K562 (cell line): ENCODE measurements around the gene MOGAT2. TPM values are rescaled to one million over a fixed set of nuclear protein-coding genes. Genes with fewer than 3 reads are reported as not detected.

Experiments used
- ATAC-seq: fragments of 200-7000 bp; cut with Tn5 transposase; 3 replicates; pipeline ENCODE4 v1.9.1; 2020; ENCODE audit warnings: moderate library complexity
- BruUV-seq: library from RNA; stranded (reverse); fragments of 400-500 nt; replicated peaks from 2 replicates; lab custom pipeline; 2021; lab: Mats Ljungman, UMichigan
- CTCF ChIA-PET: fragments of 300-600 bp; formaldehyde crosslinking; extraction: SDS; loops from one replicate; lab custom pipeline; 2021; ENCODE audit warnings: low intra/inter-chr PET ratio; lab: Yijun Ruan, JAX
- POLR2A ChIA-PET: fragments of 300-600, 350-650 bp; sonication (Branson Sonifier 250); formaldehyde crosslinking; extraction: SDS; loops from one replicate; lab custom pipeline; 2021; ENCODE audit warnings: antibody characterized with exemption, inconsistent platforms; lab: Yijun Ruan, JAX
- DNase-seq, 4 experiments: peaks; one replicate each; pipeline versions ENCODE4 v3.0.0 to v3.0.0-alpha.2; 2011 to 2018; ENCODE audit warnings: low spot score in 3 of 4, mixed read lengths in 3 of 4; ENCODE audit errors: extremely low read depth in 1 of 4
- FAIRE-seq: peaks from 2 replicates; lab custom pipeline; 2011; peaks lifted over from hg19 to GRCh38; lab: Jason Lieb, UNC
- H2AFZ ChIP-seq: 2 replicates; pipeline ENCODE4 v1.6.0; 2011; ENCODE audit warnings: low read depth, low read length, control low read depth, inconsistent platforms
- H3K27ac ChIP-seq: fragments of 200-600 bp; 3 replicates; pipeline ENCODE4 v1.8.0; 2011; ENCODE audit warnings: low read depth, mild to moderate bottlenecking, control low read depth, inconsistent platforms, low read length, moderate library complexity, mixed read lengths; ENCODE audit errors: extremely low read depth
- H3K27me3 ChIP-seq, 2 experiments: fragments of 300-600 bp in 1 of 2; 2 replicates in 1 of 2; 3 replicates in 1 of 2; pipeline versions ENCODE4 v1.6.0 to v1.8.0; 2011; ENCODE audit warnings: inconsistent platforms in 2 of 2, low read length in 2 of 2, mild to moderate bottlenecking in 1 of 2, mixed read lengths in 1 of 2, moderate library complexity in 1 of 2; ENCODE audit not compliant: control insufficient read depth in 2 of 2, insufficient read depth in 2 of 2
- H3K36me3 ChIP-seq: fragments of 300-600 bp; 3 replicates; pipeline ENCODE4 v1.8.0; 2011; ENCODE audit warnings: mild to moderate bottlenecking, low read length, inconsistent platforms; ENCODE audit not compliant: control insufficient read depth, insufficient read depth
- H3K4me1 ChIP-seq, 2 experiments: fragments of 200-600 bp in 1 of 2; replicated peaks in 1 of 2; 2 replicates in 1 of 2; 3 replicates in 1 of 2; pipeline versions ENCODE4 v1.5.1 to v1.8.0; 2011; ENCODE audit warnings: inconsistent platforms in 2 of 2, low read length in 2 of 2, mild to moderate bottlenecking in 1 of 2, mixed read lengths in 1 of 2, moderate library complexity in 1 of 2; ENCODE audit not compliant: control insufficient read depth in 2 of 2, insufficient read depth in 2 of 2
- H3K4me2 ChIP-seq: 2 replicates; pipeline ENCODE4 v1.6.1; 2011; ENCODE audit warnings: low read length, control low read depth, inconsistent platforms, mixed read lengths; ENCODE audit not compliant: insufficient read depth
- H3K4me3 ChIP-seq: fragments of 200-600 bp; sonication (generic), shearing (Covaris generic); 2 replicates; pipeline ENCODE4 v1.5.1; 2016; ENCODE audit warnings: control low read depth, inconsistent platforms
- H3K79me2 ChIP-seq: fragments of 200-600 bp; 3 replicates; pipeline ENCODE4 v1.8.0; 2011; ENCODE audit warnings: low read length, inconsistent platforms; ENCODE audit not compliant: control insufficient read depth, insufficient read depth
- H3K9ac ChIP-seq, 2 experiments: 2 replicates each; pipeline versions ENCODE4 v1.6.0 to v1.6.1; 2011; ENCODE audit warnings: low read depth in 2 of 2, low read length in 2 of 2, control low read depth in 1 of 2, inconsistent platforms in 1 of 2, mild to moderate bottlenecking in 1 of 2, mixed read lengths in 1 of 2; ENCODE audit not compliant: insufficient read depth in 1 of 2
- H3K9me1 ChIP-seq: one replicate; pipeline ENCODE4 v1.6.0; 2011; ENCODE audit warnings: inconsistent platforms, mild to moderate bottlenecking, low read length, moderate library complexity; ENCODE audit not compliant: control insufficient read depth, insufficient read depth
- H3K9me3 ChIP-seq: replicated peaks from 2 replicates; pipeline ENCODE4 v1.5.1; 2011; ENCODE audit warnings: low read depth, low read length, inconsistent platforms; ENCODE audit not compliant: control insufficient read depth, insufficient read depth
- H4K20me1 ChIP-seq: replicated peaks from 2 replicates; pipeline ENCODE4 v1.6.1; 2011; ENCODE audit warnings: low read length, inconsistent platforms, mixed read lengths; ENCODE audit not compliant: control insufficient read depth, insufficient read depth
- ARID1B ChIP-seq: fragments of 450-650 bp; IDR thresholded peaks from 2 replicates; pipeline ENCODE4 v1.6.1; 2016; ENCODE audit warnings: antibody characterized with exemption, mild to moderate bottlenecking, inconsistent platforms
- ARID3B ChIP-seq: fragments of 250-450 bp; sonication (Bioruptor Pico); IDR thresholded peaks from 2 replicates; pipeline ENCODE4 v1.4.0; 2020; ENCODE audit warnings: borderline replicate concordance
- ATF3 ChIP-seq, 2 experiments: fragments of 450-650 bp in 1 of 2; sonication (generic) in 1 of 2; formaldehyde crosslinking in 1 of 2; IDR thresholded peaks in 1 of 2; conservative IDR thresholded peaks in 1 of 2; 2 replicates each; pipeline versions ENCODE4 v1.6.1 to v1.8.1; 2016 to 2023; ENCODE audit warnings: mild to moderate bottlenecking in 2 of 2, moderate library complexity in 2 of 2, inconsistent platforms in 1 of 2, missing genetic modification reagents in 1 of 2
- CREB1 ChIP-seq, 2 experiments: sonication (generic) in 1 of 2; formaldehyde crosslinking in 1 of 2; IDR thresholded peaks; 2 replicates each; pipeline versions ENCODE4 v1.6.1 to v1.8.0; 2012 to 2022; ENCODE audit warnings: inconsistent platforms in 1 of 2, mild to moderate bottlenecking in 1 of 2, missing genetic modification reagents in 1 of 2, moderate library complexity in 1 of 2
- ERF ChIP-seq: fragments of 450-650 bp; formaldehyde crosslinking; IDR thresholded peaks from 2 replicates; pipeline ENCODE4 v1.4.0; 2020; ENCODE audit warnings: mild to moderate bottlenecking, mixed read lengths
- GATAD2A ChIP-seq: fragments of 450-650 bp; IDR thresholded peaks from 2 replicates; pipeline ENCODE4 v1.6.1; 2017
- IRF1 ChIP-seq: sonication (generic); formaldehyde crosslinking; IDR thresholded peaks from 2 replicates; pipeline ENCODE4 v1.8.0; 2022; ENCODE audit warnings: missing genetic modification reagents, mild to moderate bottlenecking, borderline replicate concordance
- JUN ChIP-seq, 2 experiments: sonication (generic) in 1 of 2; formaldehyde crosslinking in 1 of 2; IDR thresholded peaks; 2 replicates each; pipeline versions ENCODE4 v1.6.1 to v1.8.0; 2012 to 2022; ENCODE audit warnings: borderline replicate concordance in 2 of 2, mild to moderate bottlenecking in 2 of 2, improper control_type of control experiment in 1 of 2, low read depth in 1 of 2, low read length in 1 of 2, missing genetic modification reagents in 1 of 2
- MYNN ChIP-seq, 2 experiments: sonication (generic); formaldehyde crosslinking in 1 of 2; IDR thresholded peaks; 2 replicates each; pipeline versions ENCODE4 v1.5.0 to v1.6.1; 2016 to 2020; ENCODE audit warnings: antibody characterized with exemption in 1 of 2, missing genetic modification reagents in 1 of 2
- PHF20 ChIP-seq: fragments of 450-650 bp; IDR thresholded peaks from 2 replicates; pipeline ENCODE4 v1.6.1; 2018; ENCODE audit not compliant: partially characterized antibody
- POLR3G ChIP-seq: IDR thresholded peaks from 2 replicates; pipeline ENCODE4 v1.6.1; 2011; ENCODE audit not compliant: insufficient read length, insufficient replicate concordance; ENCODE audit errors: extremely low read depth
- RBM15 ChIP-seq: fragments of 200-400 bp; formaldehyde crosslinking; IDR thresholded peaks from 2 replicates; pipeline ENCODE4 v1.6.1; 2018; ENCODE audit warnings: mild to moderate bottlenecking, low read length, moderate library complexity; ENCODE audit not compliant: insufficient read depth
- TOE1 ChIP-seq, 2 experiments: fragments of 450-650 bp in 1 of 2; sonication (generic) in 1 of 2; formaldehyde crosslinking in 1 of 2; IDR thresholded peaks; 2 replicates each; pipeline versions ENCODE4 v1.7.1 to v1.8.0; 2016 to 2022; ENCODE audit warnings: borderline replicate concordance in 2 of 2, mild to moderate bottlenecking in 2 of 2, antibody characterized with exemption in 1 of 2, inconsistent platforms in 1 of 2, low read depth in 1 of 2, missing genetic modification reagents in 1 of 2, moderate library complexity in 1 of 2
- ZNF583 ChIP-seq: fragments of 250-450 bp; sonication (Bioruptor Pico); IDR thresholded peaks from 2 replicates; pipeline ENCODE4 v1.4.0; 2020
- ZNF75A ChIP-seq: fragments of 450-650 bp; formaldehyde crosslinking; IDR thresholded peaks from 2 replicates; pipeline ENCODE4 v1.4.0; 2020; ENCODE audit warnings: mild to moderate bottlenecking
- WGBS: fragments of 100-300 bp; shearing (Covaris generic); methylation state at CpG from one replicate; pipeline ENCODE4 v1.1.6; 2016; ENCODE audit warnings: low coverage, mixed read lengths; ENCODE audit not compliant: insufficient coverage; ENCODE audit errors: missing lambda C conversion rate; 5-methylcytosine and 5-hydroxymethylcytosine counted together
- in situ Hi-C: fragments of 300-500 bp; cut with MboI; formaldehyde crosslinking; loops from 4 replicates; pipeline ENCODE4 v1.15.0; 2018; ENCODE audit warnings: inconsistent platforms, mixed read lengths
- intact Hi-C: fragments of 100-400 bp; cut with micrococcal nuclease; formaldehyde crosslinking; loops from 2 replicates; pipeline ENCODE4 v1.14.2; 2022
- polyA plus RNA-seq, 8 experiments: library from polyadenylated mRNA; depleted of rRNA in 4 of 8; stranded (reverse) in 5 of 8; unstranded in 3 of 8; fragments of >200 nt; fragmentation: Nextera tagmentation in 2 of 8; fragmentation: Illumina TruSeq in 1 of 8; extraction: Ambion mirVana in 2 of 8; extraction: Trizol in 1 of 8; gene quantifications; 2 replicates each; pipeline versions ENCODE4 v1.2.1 to v1.2.3, GENCODE V29; 2011 to 2014; ENCODE audit warnings: inconsistent platforms in 1 of 8, missing spikeins in 1 of 8
- total RNA-seq, 7 experiments: library from RNA; depleted of rRNA in 6 of 7; stranded (reverse); fragments of >200 nt in 6 of 7; fragmentation: Illumina TruSeq in 2 of 7; extraction: Trizol in 2 of 7; gene quantifications; 2 replicates each; pipeline versions ENCODE4 v1.2.1 to v1.2.3, GENCODE V29; 2011 to 2021; ENCODE audit warnings: low replicate concordance in 1 of 7

MOGAT2 gene
- total and polyA plus RNA-seq, 9 of the 15 experiments (the other 6 are each of a cell fraction or from before 2014, with no cell fraction given): 0.09 TPM; not detected in 7

- Histone ChIP-seq H3K9me1 (no peaks in the 10 kb centered on the region), H3K4me2 (no peak overlapping the region), H3K9ac (peak overlapping the region in 1 of 2 experiments; percentile 53; a peak in 2 of 4 replicates), H3K27ac (no peak overlapping the region), H3K27me3 (no peaks in the 10 kb centered on the region), H3K4me1 (peaks cover 10 to 15% of the 10 kb centered on the region in 2 experiments; a peak in 4 of 5 replicates), H3K4me3 (no peak overlapping the region), H3K79me2 (no peaks in the 10 kb centered on the region), H3K9me3 (no peaks in the 10 kb centered on the region), H3K36me3 (no peaks in the 10 kb centered on the region), H2AFZ (no peak overlapping the region; the same call in 1 of the 2 replicates), H4K20me1 (no peaks in the 10 kb centered on the region)
- WGBS: 46% methylated on average over 13 of the region's 13 CpGs
- no TSS peak for BruUV-seq
- ChIA-PET CTCF (no interaction called here), POLR2A (interaction anchor here (1.6 kb wide), 1 partner anchor 13 kb away, joined by 6 read pairs; no protein-coding TSS in a partner anchor)
- ATAC-seq (peak; percentile 37; the same call in 1 of the 3 replicates), FAIRE-seq (no peak), DNase-seq (peak in 1 of 4 experiments; percentile 21)
- in situ Hi-C loops (no loop called here), intact Hi-C loops (no loop called here)
- no peak for TF ChIP-seq ERF (CRISPR knock-in tag)
- no peak for TF ChIP-seq IRF1 (CRISPR knock-in tag)
- TF ChIP-seq ATF3 (IDR thresholded peaks at IDR 0.05): peak; percentile 58
- no peak for TF ChIP-seq ATF3 (CRISPR knock-in tag; conservative IDR thresholded peaks at IDR 0.05)
- no peak for TF ChIP-seq RBM15
- peak; percentile 15; the same call in 1 of the 2 replicates for TF ChIP-seq ARID1B
- no peak for TF ChIP-seq MYNN (IDR thresholded peaks at IDR 0.05)
- TF ChIP-seq MYNN (CRISPR knock-in tag; IDR thresholded peaks at IDR 0.05): no peak
- no peak for TF ChIP-seq CREB1 (IDR thresholded peaks at IDR 0.05)
- TF ChIP-seq CREB1 (CRISPR knock-in tag; IDR thresholded peaks at IDR 0.05): no peak
- 0 out of 2 replicates have a peak, but pooled peaks have one; percentile 36 for TF ChIP-seq JUN (IDR thresholded peaks at IDR 0.05; ENCODE audit: borderline replicate concordance, low read depth, low read length)
- TF ChIP-seq JUN (CRISPR knock-in tag; IDR thresholded peaks at IDR 0.05; ENCODE audit: borderline replicate concordance): no peak
- no peak for TF ChIP-seq ZNF75A (CRISPR knock-in tag)
- TF ChIP-seq POLR3G: no peak
- no peak for TF ChIP-seq PHF20
- TF ChIP-seq ARID3B (CRISPR knock-in tag): no peak
- TF ChIP-seq GATAD2A: no peak
- TF ChIP-seq ZNF583: no peak
- TF ChIP-seq TOE1 (IDR thresholded peaks at IDR 0.05; ENCODE audit: borderline replicate concordance): no peak
- no peak for TF ChIP-seq TOE1 (CRISPR knock-in tag; IDR thresholded peaks at IDR 0.05; ENCODE audit: borderline replicate concordance, low read depth)
Observed at GRCh38 chr11:75777461-75778110, 59.9 kb downstream of the MOGAT2 start.
